Suprapubic skin (tissue), 4 donors: ENCODE measurements around the gene IRF2BP2. TPM values are rescaled to one million over a fixed set of nuclear protein-coding genes. Genes with fewer than 3 reads are reported as not detected.

Experiments
- DNase-seq, 2 donors: peaks; one replicate each; pipeline ENCODE4 v3.0.0-alpha.2; 2019; ENCODE audit warnings: low spot score in 2 of 2
- H3K27ac ChIP-seq: fragments of 200-600 bp; sonication (generic); one replicate; pipeline ENCODE4 v1.5.1; 2019
- H3K27me3 ChIP-seq: fragments of 200-600 bp; sonication (generic); one replicate; pipeline ENCODE4 v1.5.1; 2019
- H3K36me3 ChIP-seq: fragments of 200-600 bp; sonication (generic); one replicate; pipeline ENCODE4 v1.5.1; 2019
- H3K4me1 ChIP-seq: fragments of 200-600 bp; sonication (generic); one replicate; pipeline ENCODE4 v1.5.1; 2019
- H3K4me3 ChIP-seq: fragments of 200-600 bp; sonication (generic); one replicate; pipeline ENCODE4 v1.5.1; 2019; ENCODE audit warnings: mild to moderate bottlenecking
- H3K9me3 ChIP-seq: fragments of 200-600 bp; sonication (generic); one replicate; pipeline ENCODE4 v1.5.1; 2019
- EP300 ChIP-seq: sonication (generic); formaldehyde crosslinking; IDR thresholded peaks from one replicate; pipeline ENCODE4 v1.6.1; 2017; ENCODE audit warnings: antibody characterized with exemption
- POLR2A ChIP-seq, 2 donors: fragments of 450-650 bp; IDR thresholded peaks; one replicate each; pipeline ENCODE4 v1.6.1; 2017; ENCODE audit warnings: antibody characterized with exemption in 2 of 2, mild to moderate bottlenecking in 2 of 2, moderate library complexity in 2 of 2
- POLR2AphosphoS5 ChIP-seq, 3 donors: sonication (generic); formaldehyde crosslinking; IDR thresholded peaks; one replicate each; pipeline ENCODE4 v1.6.1; 2017; ENCODE audit warnings: antibody characterized with exemption in 3 of 3
- WGBS: methylation state at CpG from one replicate; pipeline ENCODE4 v1.1.5; 2018; 5-methylcytosine and 5-hydroxymethylcytosine counted together
- total RNA-seq, 4 donors: library from RNA; depleted of rRNA; stranded (reverse); fragments of >200 nt; gene quantifications; one replicate each; pipeline ENCODE4 v1.1.0, GENCODE V29; 2016
- TF ChIP-seq, protein P1 (sequence below), 2 donors: fragments of 200-600 bp in 1 of 2; fragments of 450-650 bp in 1 of 2; sonication (generic) in 1 of 2; IDR thresholded peaks; one replicate each; pipeline ENCODE4 v1.5.1; 2016 to 2019; ENCODE audit warnings: antibody characterized with exemption in 2 of 2, mild to moderate bottlenecking in 1 of 2, moderate library complexity in 1 of 2

The IRF2BP2 gene
- total RNA-seq, 4 donors from 2014 or later, result 129 to 195 (median 159) TPM

DNA sequence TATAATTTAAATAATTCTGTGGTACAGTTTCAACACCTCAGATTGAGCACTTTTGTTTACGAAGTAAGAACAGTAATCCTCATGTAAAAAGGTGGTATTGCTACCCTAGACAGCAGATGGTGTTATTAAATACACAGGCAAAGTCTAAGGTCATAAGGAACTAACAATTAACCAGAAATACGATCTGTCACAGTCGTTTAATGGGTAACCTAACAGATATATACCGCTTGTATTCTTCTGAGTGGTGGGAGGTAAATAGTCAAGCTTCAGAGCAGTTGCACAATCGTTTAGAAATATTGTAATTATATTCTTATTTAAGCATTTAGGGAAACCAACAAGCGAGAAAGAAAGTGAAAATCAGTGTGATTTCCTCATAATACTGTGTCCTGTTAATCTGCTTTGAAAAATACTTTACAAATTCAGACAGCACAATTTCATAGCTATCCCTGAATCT lies 9.8 kb upstream of the IRF2BP2 start:
- 53% methylated on average over 6 of the region's 6 CpGs for WGBS
- no peaks in the 10 kb centered on the region for H3K27me3 ChIP-seq
- peak overlapping the region; percentile 66 for H3K27ac ChIP-seq
- H3K4me3 ChIP-seq, result no peak overlapping the region
- TF ChIP-seq, protein P1, sequence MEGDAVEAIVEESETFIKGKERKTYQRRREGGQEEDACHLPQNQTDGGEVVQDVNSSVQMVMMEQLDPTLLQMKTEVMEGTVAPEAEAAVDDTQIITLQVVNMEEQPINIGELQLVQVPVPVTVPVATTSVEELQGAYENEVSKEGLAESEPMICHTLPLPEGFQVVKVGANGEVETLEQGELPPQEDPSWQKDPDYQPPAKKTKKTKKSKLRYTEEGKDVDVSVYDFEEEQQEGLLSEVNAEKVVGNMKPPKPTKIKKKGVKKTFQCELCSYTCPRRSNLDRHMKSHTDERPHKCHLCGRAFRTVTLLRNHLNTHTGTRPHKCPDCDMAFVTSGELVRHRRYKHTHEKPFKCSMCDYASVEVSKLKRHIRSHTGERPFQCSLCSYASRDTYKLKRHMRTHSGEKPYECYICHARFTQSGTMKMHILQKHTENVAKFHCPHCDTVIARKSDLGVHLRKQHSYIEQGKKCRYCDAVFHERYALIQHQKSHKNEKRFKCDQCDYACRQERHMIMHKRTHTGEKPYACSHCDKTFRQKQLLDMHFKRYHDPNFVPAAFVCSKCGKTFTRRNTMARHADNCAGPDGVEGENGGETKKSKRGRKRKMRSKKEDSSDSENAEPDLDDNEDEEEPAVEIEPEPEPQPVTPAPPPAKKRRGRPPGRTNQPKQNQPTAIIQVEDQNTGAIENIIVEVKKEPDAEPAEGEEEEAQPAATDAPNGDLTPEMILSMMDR (IDR thresholded peaks at IDR 0.05), result no peak
- no peak for TF ChIP-seq POLR2A (IDR thresholded peaks at IDR 0.05)
- no peak for TF ChIP-seq EP300
- TF ChIP-seq POLR2AphosphoS5 (IDR thresholded peaks at IDR 0.05), result no peak
- no peak for DNase-seq
- H3K4me1 ChIP-seq, result peaks cover 56% of the 10 kb centered on the region
- no peaks in the 10 kb centered on the region for H3K36me3 ChIP-seq
- H3K9me3 ChIP-seq, result no peaks in the 10 kb centered on the region

DNA sequence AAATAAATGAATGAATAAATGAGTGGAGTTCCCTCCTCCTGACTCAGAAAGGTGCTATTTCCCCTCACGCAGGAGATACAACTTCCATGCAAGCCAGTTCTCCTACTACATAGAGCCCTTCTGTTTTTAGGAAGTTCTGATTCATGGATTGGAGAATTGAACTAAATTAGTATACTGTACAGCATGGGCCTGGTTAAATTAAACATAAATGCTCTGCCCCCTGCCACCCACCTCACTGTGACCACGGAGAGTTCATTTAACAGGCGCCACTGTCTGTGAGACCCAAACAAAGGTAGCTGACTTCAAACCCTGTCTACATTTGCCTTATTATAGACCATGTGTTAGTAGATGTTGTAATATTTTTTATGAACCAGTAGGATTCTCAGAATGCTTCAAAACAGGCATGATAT lies 9.1 kb upstream of the IRF2BP2 start:
- TF ChIP-seq POLR2AphosphoS5 (IDR thresholded peaks at IDR 0.05) (no peak), POLR2A (IDR thresholded peaks at IDR 0.05) (no peak), EP300 (no peak)
- TF ChIP-seq, protein P1 (IDR thresholded peaks at IDR 0.05), result no peak
- Histone ChIP-seq H3K27me3 (no peaks in the 10 kb centered on the region), H3K36me3 (no peaks in the 10 kb centered on the region), H3K4me3 (no peak overlapping the region), H3K27ac (peak overlapping the region; percentile 75), H3K9me3 (no peaks in the 10 kb centered on the region), H3K4me1 (peaks cover 57% of the 10 kb centered on the region)
- WGBS, result 59% methylated on average over 3 of the region's 3 CpGs
- DNase-seq, result no peak

DNA sequence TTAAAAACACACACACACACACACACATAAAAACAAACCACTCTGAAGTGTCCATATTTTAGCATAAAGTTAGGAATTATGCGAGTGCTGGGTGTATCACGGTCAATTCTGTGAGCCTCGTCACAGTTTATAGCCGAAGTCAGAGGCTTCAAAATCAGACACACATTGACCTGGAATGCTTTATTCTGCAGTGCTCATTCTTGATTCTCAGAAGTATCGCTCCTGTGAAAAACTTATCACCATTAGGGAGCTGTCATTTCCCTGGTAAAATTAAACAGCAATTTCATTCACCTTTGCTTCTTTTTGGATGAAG lies 8.7 kb upstream of the IRF2BP2 start:
- no peak for DNase-seq
- Histone ChIP-seq H3K36me3 (no peaks in the 10 kb centered on the region), H3K9me3 (no peaks in the 10 kb centered on the region), H3K4me3 (no peak overlapping the region), H3K27me3 (no peaks in the 10 kb centered on the region), H3K27ac (peak overlapping the region; percentile 75), H3K4me1 (peaks cover 58% of the 10 kb centered on the region)
- TF ChIP-seq POLR2AphosphoS5 (IDR thresholded peaks at IDR 0.05), result no peak
- TF ChIP-seq POLR2A (IDR thresholded peaks at IDR 0.05), result no peak
- TF ChIP-seq, protein P1 (IDR thresholded peaks at IDR 0.05), result no peak
- TF ChIP-seq EP300, result no peak
- WGBS, result 57% methylated on average over 5 of the region's 5 CpGs

DNA sequence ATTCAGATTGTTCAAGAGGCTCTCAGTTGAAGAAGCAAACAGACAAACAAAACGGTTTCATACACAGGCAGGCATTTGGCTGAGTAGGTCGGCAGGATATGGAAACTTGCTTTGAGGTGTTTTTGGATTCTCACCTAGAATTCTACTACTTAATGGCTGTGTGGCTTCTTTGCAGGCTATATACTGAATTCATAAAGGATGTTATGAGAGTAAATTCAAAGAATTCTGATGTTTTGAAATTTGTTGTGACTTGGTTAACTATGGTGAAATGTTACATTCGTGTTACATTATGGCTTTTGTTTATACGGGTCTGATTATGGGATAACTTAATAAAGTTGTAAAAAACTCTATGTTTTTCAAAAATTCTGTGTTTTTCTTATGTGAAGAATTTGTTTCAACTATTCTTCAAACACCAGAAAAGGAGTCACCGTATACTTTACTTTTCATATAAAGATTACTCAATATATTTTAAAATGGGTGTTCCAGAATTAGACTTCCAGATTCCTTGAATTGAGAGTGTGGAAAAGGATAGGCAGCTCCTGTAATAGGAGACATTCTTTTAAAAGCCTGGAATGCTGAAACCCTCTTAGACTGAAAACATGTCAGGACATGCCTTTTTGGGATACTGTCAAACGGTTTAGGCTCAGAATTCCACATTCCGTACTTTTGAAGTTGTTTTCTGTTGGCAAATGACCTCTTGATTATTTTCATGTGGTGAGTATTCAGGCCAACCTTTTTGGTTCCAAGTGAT lies 8.2 kb upstream of the IRF2BP2 start:
- no peak for DNase-seq
- Histone ChIP-seq H3K27ac (peak overlapping the region; percentile 75), H3K4me1 (peaks cover 64% of the 10 kb centered on the region), H3K36me3 (no peaks in the 10 kb centered on the region), H3K4me3 (no peak overlapping the region), H3K27me3 (no peaks in the 10 kb centered on the region), H3K9me3 (no peaks in the 10 kb centered on the region)
- WGBS, result 43% methylated on average over 7 of the region's 7 CpGs
- TF ChIP-seq, protein P1 (IDR thresholded peaks at IDR 0.05), result no peak
- TF ChIP-seq POLR2A (IDR thresholded peaks at IDR 0.05), result no peak
- TF ChIP-seq EP300, result no peak
- no peak for TF ChIP-seq POLR2AphosphoS5 (IDR thresholded peaks at IDR 0.05)

DNA sequence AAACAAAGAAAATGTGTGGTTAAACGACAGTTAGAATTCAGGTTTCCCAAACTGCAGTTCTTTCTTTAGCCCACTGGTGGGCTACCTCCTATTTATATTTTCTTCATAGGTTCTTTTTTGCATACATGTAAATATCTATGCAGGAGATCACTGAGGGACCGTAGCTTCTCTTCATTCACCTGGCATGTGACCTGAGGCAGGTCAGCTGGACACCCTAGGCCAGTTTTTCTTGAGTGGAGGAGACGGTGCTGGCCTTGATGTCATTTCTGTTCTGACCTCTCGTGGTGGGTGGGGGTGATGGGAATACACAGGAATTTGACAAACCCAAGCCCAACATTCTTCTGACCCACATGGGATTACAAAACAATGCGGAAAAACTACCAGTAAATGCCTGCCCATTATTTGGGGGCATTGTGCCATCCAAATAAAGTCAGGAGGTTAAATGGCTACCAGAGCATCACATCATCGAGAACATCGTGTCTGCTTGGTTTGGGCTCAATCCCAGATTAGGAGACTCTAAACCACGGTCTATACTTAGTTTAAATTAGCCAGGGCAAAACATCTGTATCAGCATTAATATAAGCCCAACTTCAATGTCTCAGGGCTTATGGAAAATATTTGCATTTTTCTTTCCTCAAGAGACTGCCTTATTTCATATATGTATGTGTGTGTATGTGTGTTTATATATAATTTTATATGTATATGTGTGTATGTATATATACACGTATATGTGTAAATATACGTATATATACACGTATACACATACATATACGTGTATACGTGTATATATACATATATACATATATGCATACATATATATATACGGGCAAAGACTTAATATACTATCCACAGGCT lies 7.4 kb upstream of the IRF2BP2 start:
- Histone ChIP-seq H3K27me3 (no peaks in the 10 kb centered on the region), H3K27ac (peak overlapping the region; percentile 75), H3K4me3 (no peak overlapping the region), H3K36me3 (no peaks in the 10 kb centered on the region), H3K4me1 (peaks cover 70% of the 10 kb centered on the region), H3K9me3 (no peaks in the 10 kb centered on the region)
- WGBS, result 67% methylated on average over 14 of the region's 14 CpGs
- TF ChIP-seq POLR2AphosphoS5 (IDR thresholded peaks at IDR 0.05) (peak in 2 of 3 donors; percentile 75 to 84), EP300 (no peak)
- DNase-seq, result no peak
